Loucy (cell line): Measurements from ENCODE around the gene E2F3.
"Not testable (repeated sequence)": the region's sequence is repeated elsewhere in the genome, so short reads cannot be mapped to it uniquely, and the experiment has no call there.

Experiments
- H2AFZ ChIP-seq: fragments of 200-600 bp; sonication (generic); 2 replicates; pipeline ENCODE4 v1.6.0; 2016; ENCODE audit warnings: antibody characterized with exemption, mild to moderate bottlenecking, low read length, moderate library complexity
- H3F3A ChIP-seq: fragments of 200-600 bp; 2 replicates; pipeline ENCODE4 v1.6.0; 2016; ENCODE audit warnings: antibody characterized with exemption, low read depth, mild to moderate bottlenecking
- H3K27me3 ChIP-seq: fragments of 200-600 bp; sonication (generic); 2 replicates; pipeline ENCODE4 v1.6.1; 2014; ENCODE audit warnings: low read length, mild to moderate bottlenecking; ENCODE audit not compliant: insufficient read depth, poor library complexity, severe bottlenecking
- H3K36me3 ChIP-seq: fragments of 200-600 bp; sonication (generic); 2 replicates; pipeline ENCODE4 v1.6.1; 2016; ENCODE audit warnings: low read length; ENCODE audit not compliant: insufficient read depth
- H3K4me1 ChIP-seq: fragments of 200-600 bp; sonication (generic); 2 replicates; pipeline ENCODE4 v1.5.1; 2014; ENCODE audit warnings: low read length, mild to moderate bottlenecking; ENCODE audit not compliant: insufficient read depth, poor library complexity, severe bottlenecking
- H3K4me2 ChIP-seq: fragments of 200-600 bp; sonication (generic); 2 replicates; pipeline ENCODE4 v1.6.0; 2014; ENCODE audit warnings: antibody characterized with exemption, low read length, low read depth, mild to moderate bottlenecking; ENCODE audit not compliant: poor library complexity, severe bottlenecking
- H3K4me3 ChIP-seq: fragments of 200-600 bp; sonication (generic); 2 replicates; pipeline ENCODE4 v1.5.1; 2014; ENCODE audit warnings: low read length, mild to moderate bottlenecking, mixed read lengths; ENCODE audit not compliant: poor library complexity, severe bottlenecking
- H3K79me2 ChIP-seq: fragments of 200-600 bp; sonication (generic); 2 replicates; pipeline ENCODE4 v1.6.1; 2014; ENCODE audit warnings: low read length; ENCODE audit not compliant: insufficient read depth
- H3K9ac ChIP-seq: fragments of 200-600 bp; sonication (generic); 2 replicates; pipeline ENCODE4 v1.6.0; 2014; ENCODE audit warnings: mild to moderate bottlenecking, low read depth, low read length, moderate library complexity; ENCODE audit not compliant: poor library complexity, severe bottlenecking
- H3K9me2 ChIP-seq: fragments of 200-600 bp; sonication (generic); replicated peaks from 2 replicates; pipeline ENCODE4 v1.6.1; 2016; ENCODE audit warnings: low read depth, low read length, mixed read lengths
- H3K9me3 ChIP-seq: fragments of 200-600 bp; sonication (generic); 2 replicates; pipeline ENCODE4 v1.6.1; 2014; ENCODE audit warnings: mild to moderate bottlenecking, antibody characterized with exemption, low read length, low read depth; ENCODE audit not compliant: insufficient read depth
- H4K20me1 ChIP-seq: fragments of 200-600 bp; sonication (generic); 2 replicates; pipeline ENCODE4 v1.6.0; 2014; ENCODE audit warnings: antibody characterized with exemption, low read length, mild to moderate bottlenecking; ENCODE audit not compliant: insufficient read depth, poor library complexity, severe bottlenecking
- CTCF ChIP-seq: fragments of 200-600 bp; sonication (generic); conservative IDR thresholded peaks from 2 replicates; pipeline ENCODE4 v1.5.1; 2014; ENCODE audit warnings: mild to moderate bottlenecking, antibody characterized with exemption, low read length
- EZH2phosphoT487 ChIP-seq: fragments of 200-600 bp; IDR thresholded peaks from 2 replicates; pipeline ENCODE4 v1.6.1; 2018; ENCODE audit warnings: antibody characterized with exemption, mild to moderate bottlenecking, moderate library complexity, borderline replicate concordance

The E2F3 gene

GRCh38 chr6:20464847-20465246 is 63.2 kb downstream of the E2F3 start:
- Histone ChIP-seq H3K4me2 (no peak overlapping the region), H3K4me3 (no peak overlapping the region), H3K36me3 (peaks cover 50% of the 10 kb centered on the region), H2AFZ (no peak overlapping the region), H3K27me3 (no peaks in the 10 kb centered on the region), H3F3A (no peaks in the 10 kb centered on the region; the same call in 1 of the 2 replicates), H4K20me1 (peaks cover 43% of the 10 kb centered on the region), H3K79me2 (peaks cover 100% of the 10 kb centered on the region), H3K4me1 (peaks cover 30% of the 10 kb centered on the region), H3K9me2 (no peaks in the 10 kb centered on the region), H3K9me3 (no peaks in the 10 kb centered on the region), H3K9ac (no peak overlapping the region)
- TF ChIP-seq CTCF (no peak), EZH2phosphoT487 (no peak)

GRCh38 chr6:20465616-20466015 is 63.9 kb downstream of the E2F3 start:
- not testable (repeated sequence) for H2AFZ ChIP-seq, H3F3A ChIP-seq, H3K9me2 ChIP-seq, H3K9me3 ChIP-seq, H3K9ac ChIP-seq, H3K4me3 ChIP-seq, H3K4me2 ChIP-seq, H3K27me3 ChIP-seq
- H3K79me2 ChIP-seq: peaks cover 100% of the 10 kb centered on the region
- H4K20me1 ChIP-seq: peaks cover 49% of the 10 kb centered on the region
- H3K4me1 ChIP-seq: peaks cover 35% of the 10 kb centered on the region
- H3K36me3 ChIP-seq: peaks cover 44% of the 10 kb centered on the region; the same call in 1 of the 2 replicates

- H2AFZ ChIP-seq: no peak overlapping the region
- H3K9ac ChIP-seq: peak overlapping the region; percentile 41
Measured at GRCh38 chr6:20467437-20467836, 65.8 kb downstream of the E2F3 start.

More at GRCh38 chr6:20467437-20467836, 65.8 kb downstream of the E2F3 start:
- Histone ChIP-seq H3K4me3 (peak overlapping the region; percentile 30), H3K4me1 (peaks cover 35% of the 10 kb centered on the region), H3F3A (no peaks in the 10 kb centered on the region; the same call in 1 of the 2 replicates), H3K9me2 (no peaks in the 10 kb centered on the region), H4K20me1 (peaks cover 42% of the 10 kb centered on the region), H3K4me2 (peak overlapping the region; percentile 60), H3K36me3 (peaks cover 36% of the 10 kb centered on the region; the same call in 1 of the 2 replicates), H3K79me2 (peaks cover 100% of the 10 kb centered on the region), H3K9me3 (no peaks in the 10 kb centered on the region), H3K27me3 (no peaks in the 10 kb centered on the region)
- TF ChIP-seq EZH2phosphoT487: no peak
- TF ChIP-seq CTCF: no peak
